Fibroblast of villous mesenchyme (primary cell): ENCODE measurements around the gene TTC39B. TPM values are rescaled to one million over a fixed set of nuclear protein-coding genes. Genes with fewer than 3 reads are reported as not detected.

Experiments
- DNase-seq: peaks from one replicate; pipeline ENCODE4 v3.0.0-alpha.2; 2010; ENCODE audit warnings: low read depth
- H3K4me3 ChIP-seq: 2 replicates; pipeline ENCODE4 v1.5.1; 2011; ENCODE audit warnings: low read depth, mild to moderate bottlenecking, low read length
- CTCF ChIP-seq: IDR thresholded peaks from 2 replicates; pipeline ENCODE4 v1.5.1; 2012; ENCODE audit warnings: low read depth, mild to moderate bottlenecking, low read length; ENCODE audit not compliant: insufficient read depth
- total RNA-seq: library from RNA; depleted of rRNA; stranded (reverse); fragments of >200 nt; gene quantifications from 2 replicates; pipeline ENCODE4 v1.2.3, GENCODE V29; 2012

TTC39B gene
- total RNA-seq, 1 donor: 16.0 TPM

GRCh38 chr9:15294604-15295003, 12.4 kb downstream of the TTC39B start:
- no peak for DNase-seq
- no peak overlapping the region for H3K4me3 ChIP-seq
- TF ChIP-seq CTCF: no peak

DNA sequence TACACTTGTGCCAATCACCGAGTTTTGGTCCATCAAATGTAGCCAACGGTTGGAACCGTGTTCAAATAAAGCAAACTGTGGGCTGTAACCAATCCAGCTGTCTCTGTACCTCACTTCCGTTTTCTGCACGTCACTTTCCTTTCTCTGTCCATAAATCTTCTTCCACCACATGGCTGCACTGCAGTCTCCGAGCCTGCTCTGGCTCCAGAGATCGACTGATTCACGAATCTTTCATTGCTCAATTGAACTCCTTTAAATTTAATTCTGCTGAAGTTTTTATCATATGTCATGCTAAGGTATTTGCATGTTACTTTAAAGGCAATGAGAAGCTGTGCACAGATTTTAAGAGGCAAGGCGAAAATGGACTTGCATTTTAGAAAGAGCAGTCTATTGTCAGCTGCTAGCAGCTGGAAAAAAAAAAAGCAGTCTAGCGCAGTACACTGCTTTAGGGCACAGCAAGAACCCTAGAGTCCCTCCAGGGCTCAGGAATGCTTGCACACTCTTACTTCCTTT, 13.2 kb downstream of the TTC39B start:
- TF ChIP-seq CTCF: no peak
- peak; percentile 52 for DNase-seq
- no peak overlapping the region for H3K4me3 ChIP-seq

GRCh38 chr9:15293084-15293483, 13.9 kb downstream of the TTC39B start:
- TF ChIP-seq CTCF: no peak
- H3K4me3 ChIP-seq: no peak overlapping the region
- no peak for DNase-seq

DNA sequence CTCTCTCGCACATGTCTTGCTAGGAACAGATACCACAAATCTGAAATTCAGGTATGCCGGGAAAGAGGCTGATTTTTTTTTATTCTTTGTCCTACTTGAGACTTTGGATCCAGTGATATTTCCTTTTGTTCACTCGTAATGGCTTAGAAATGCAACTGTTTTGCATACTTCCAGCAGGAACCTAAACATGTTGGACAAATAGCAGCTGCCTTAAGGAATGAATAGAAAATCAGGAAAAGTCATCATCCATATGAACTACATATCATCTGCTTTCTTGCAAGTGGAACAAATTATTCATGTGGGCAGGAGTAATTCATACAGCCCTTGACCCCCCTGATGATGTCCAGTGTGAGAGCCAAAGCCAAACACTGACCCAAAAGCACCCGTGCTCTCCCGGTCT, 17.4 kb downstream of the TTC39B start:
- DNase-seq: no peak
- no peak for TF ChIP-seq CTCF

DNA sequence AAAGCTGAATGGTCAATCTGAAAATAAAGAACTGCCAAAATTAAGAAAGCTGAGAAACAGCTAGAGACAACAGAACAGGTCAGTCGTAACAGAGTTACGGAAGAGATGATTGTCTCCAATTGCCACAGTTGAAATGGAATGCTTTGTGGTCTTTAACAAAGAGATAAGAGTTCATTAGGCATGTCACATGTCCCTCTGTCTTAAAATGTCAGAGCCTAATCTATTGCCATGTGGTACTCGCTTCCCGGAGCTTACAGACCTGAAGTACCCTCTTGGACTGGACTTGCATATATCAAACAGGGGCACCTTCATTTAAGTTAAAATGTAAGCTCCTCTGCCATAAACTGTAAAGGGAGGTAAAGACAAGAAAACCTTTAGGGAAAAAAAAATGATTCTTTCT, 19.7 kb downstream of the TTC39B start:
- H3K4me3 ChIP-seq: no peak overlapping the region
- TF ChIP-seq CTCF: no peak
- DNase-seq: no peak

More for the DNA sequence above, 17.4 kb downstream of the TTC39B start:
- H3K4me3 ChIP-seq: no peak overlapping the region

- no peak for DNase-seq
- TF ChIP-seq CTCF: no peak
- no peak overlapping the region for H3K4me3 ChIP-seq
These were observed 20.7 kb downstream of the TTC39B start for GRCh38 chr9:15286161-15286821.
